ENCODE data around the gene PLCXD1. TPM values are rescaled to one million over a fixed set of nuclear protein-coding genes. Genes with fewer than 3 reads are reported as not detected.

Gene PLCXD1
- total RNA-seq, 1 donor, result 8.2 TPM

GRCh38 chrX:337331-337831 lies 56.2 kb downstream of the PLCXD1 start:
- DNase-seq (ENCODE audit: low read depth), result no peak
- no peak overlapping the region for H3K4me3 ChIP-seq (ENCODE audit: low read depth, low read length)
- no peak for TF ChIP-seq CTCF (IDR thresholded peaks at IDR 0.05; ENCODE audit: insufficient read depth, low read depth, low read length)

GRCh38 chrX:338281-338835 lies 57.2 kb downstream of the PLCXD1 start:
- no peak for DNase-seq (ENCODE audit: low read depth)
- no peak for TF ChIP-seq CTCF (IDR thresholded peaks at IDR 0.05; ENCODE audit: insufficient read depth, low read depth, low read length)
- no peak overlapping the region for H3K4me3 ChIP-seq (ENCODE audit: low read depth, low read length)

DNA sequence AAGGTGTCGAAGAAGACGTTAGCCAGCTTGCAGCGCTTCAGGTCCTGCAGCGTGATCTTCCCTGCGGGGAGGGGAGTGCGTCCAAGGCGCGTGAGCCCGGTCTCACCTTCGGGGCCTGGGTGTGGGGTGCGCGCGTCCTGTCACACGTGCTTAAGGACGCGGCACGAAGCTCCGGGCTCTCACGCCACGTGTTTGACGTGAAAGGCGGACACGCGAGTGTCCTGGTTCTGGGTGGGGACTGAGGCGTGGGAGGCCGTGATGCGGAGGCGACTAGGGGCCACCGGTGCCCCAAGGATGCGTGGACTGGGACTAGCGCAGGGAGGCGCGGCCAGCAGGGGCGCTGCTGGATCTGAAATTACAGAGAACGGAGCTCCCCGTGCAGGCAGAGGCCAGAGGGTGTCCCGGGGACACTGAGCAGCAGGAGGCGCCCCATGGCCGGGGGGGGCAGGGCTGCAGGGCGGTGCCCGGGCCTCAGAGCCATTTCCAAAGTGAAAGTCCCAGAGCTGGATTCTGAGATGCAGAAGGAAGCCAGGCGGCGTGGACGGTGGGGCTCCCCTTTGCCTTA lies 57.7 kb downstream of the PLCXD1 start:
- no peak for TF ChIP-seq CTCF (IDR thresholded peaks at IDR 0.05; ENCODE audit: insufficient read depth, low read depth, low read length)
- no peak overlapping the region for H3K4me3 ChIP-seq (ENCODE audit: low read depth, low read length)
- DNase-seq (ENCODE audit: low read depth), result no peak

- no peak overlapping the region for H3K4me3 ChIP-seq (ENCODE audit: low read depth, low read length)
- TF ChIP-seq CTCF (IDR thresholded peaks at IDR 0.05; ENCODE audit: insufficient read depth, low read depth, low read length), result no peak
These were observed 58.9 kb downstream of the PLCXD1 start for GRCh38 chrX:340121-340520.

DNA sequence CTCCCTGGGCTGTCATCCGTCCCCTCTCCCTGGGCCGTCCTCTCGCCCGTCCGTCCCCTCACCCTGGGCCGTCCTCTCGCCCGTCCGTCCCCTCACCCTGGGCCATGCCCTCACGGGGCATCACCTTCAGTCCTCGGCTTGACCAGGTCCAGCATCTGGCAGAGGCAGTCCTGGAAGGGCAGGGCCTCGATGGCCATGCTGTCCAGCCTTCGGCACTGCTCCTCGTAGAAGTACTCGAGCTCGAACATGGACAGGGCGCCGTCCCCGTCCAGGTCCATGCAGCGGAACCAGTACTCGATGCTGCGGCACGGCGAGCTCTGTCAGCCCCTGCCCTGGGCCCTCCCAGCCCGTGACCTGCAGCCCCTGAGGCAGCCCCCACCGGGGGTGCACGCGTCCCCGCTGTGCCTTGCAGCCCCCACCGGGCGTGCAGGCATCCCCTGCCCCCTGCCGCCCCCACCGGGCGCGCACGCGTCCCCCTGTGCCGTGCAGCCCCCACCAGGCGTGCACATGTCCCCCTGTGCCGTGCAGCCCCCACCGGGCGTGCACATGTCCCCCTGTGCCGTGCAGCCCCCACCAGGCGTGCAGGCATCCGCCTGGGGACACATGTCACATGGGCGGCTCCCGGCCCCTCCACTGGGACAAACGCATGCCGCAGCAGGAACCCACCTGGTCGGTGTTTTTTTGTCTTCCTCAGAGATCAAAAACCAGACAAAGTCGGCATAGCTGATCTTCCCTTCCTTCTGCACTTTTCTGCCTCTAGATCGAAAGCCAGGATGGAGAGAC lies 59.7 kb downstream of the PLCXD1 start:
- H3K4me3 ChIP-seq (ENCODE audit: low read depth, low read length), result no peak overlapping the region
- no peak for TF ChIP-seq CTCF (IDR thresholded peaks at IDR 0.05; ENCODE audit: insufficient read depth, low read depth, low read length)
- no peak for DNase-seq (ENCODE audit: low read depth)

More at GRCh38 chrX:340121-340520, 58.9 kb downstream of the PLCXD1 start:
- DNase-seq (ENCODE audit: low read depth), result no peak

GRCh38 chrX:341541-342101 lies 60.4 kb downstream of the PLCXD1 start:
- TF ChIP-seq CTCF (IDR thresholded peaks at IDR 0.05; ENCODE audit: insufficient read depth, low read depth, low read length), result no peak
- no peak overlapping the region for H3K4me3 ChIP-seq (ENCODE audit: low read depth, low read length)
- no peak for DNase-seq (ENCODE audit: low read depth)

Measured in fibroblast of villous mesenchyme (primary cell).